ENCODE results near the gene CASP2. TPM values are rescaled to one million over a fixed set of nuclear protein-coding genes. Genes with fewer than 3 reads are reported as not detected.

CASP2 gene
- polyA plus RNA-seq, 2 of the 4 experiments (the other 2 are of a cell fraction) = 17.7 to 26.0 TPM

DNA sequence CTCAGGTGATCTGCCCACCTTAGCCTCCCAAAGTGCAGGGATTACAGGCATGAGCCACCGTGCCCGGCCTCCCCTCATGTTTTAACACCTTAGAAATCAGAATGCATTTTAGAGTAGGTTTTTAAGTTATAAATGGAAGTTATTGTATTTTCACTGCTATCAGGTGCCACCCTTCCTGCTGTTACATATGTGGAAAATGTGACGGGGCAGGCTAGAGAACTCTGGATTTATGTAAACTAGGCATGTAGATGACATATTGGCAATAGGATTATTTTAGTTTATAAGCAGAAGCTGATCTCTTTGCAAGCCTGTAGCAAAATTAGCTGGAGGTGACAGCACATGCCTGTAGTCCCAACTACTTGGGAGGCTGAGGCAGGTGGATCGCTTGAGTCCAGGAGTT is 2.1 kb downstream of the CASP2 start:
- H3K9me3 ChIP-seq = no peaks in the 10 kb centered on the region
- TF ChIP-seq, protein P1, sequence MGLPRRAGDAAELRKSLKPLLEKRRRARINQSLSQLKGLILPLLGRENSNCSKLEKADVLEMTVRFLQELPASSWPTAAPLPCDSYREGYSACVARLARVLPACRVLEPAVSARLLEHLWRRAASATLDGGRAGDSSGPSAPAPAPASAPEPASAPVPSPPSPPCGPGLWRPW (IDR thresholded peaks at IDR 0.05) = no peak
- TF ChIP-seq NPAS2 (CRISPR knock-in tag; IDR thresholded peaks at IDR 0.05; ENCODE audit: borderline replicate concordance) (no peak), RARB (CRISPR knock-in tag; IDR thresholded peaks at IDR 0.05) (no peak), ESRRA (IDR thresholded peaks at IDR 0.05; ENCODE audit: borderline replicate concordance, low read length) (no peak), TFCP2L1 (CRISPR knock-in tag; IDR thresholded peaks at IDR 0.05) (no peak), FOXS1 (CRISPR knock-in tag; IDR thresholded peaks at IDR 0.05) (no peak), CHD2 (IDR thresholded peaks at IDR 0.05; ENCODE audit: low read length, partially characterized antibody) (no peak), GATA3 (IDR thresholded peaks at IDR 0.05; ENCODE audit: borderline replicate concordance) (no peak), SMC3 (IDR thresholded peaks at IDR 0.05) (no peak), RCOR1 (IDR thresholded peaks at IDR 0.05; ENCODE audit: low read depth, low read length) (no peak)
- TF ChIP-seq, protein P2, sequence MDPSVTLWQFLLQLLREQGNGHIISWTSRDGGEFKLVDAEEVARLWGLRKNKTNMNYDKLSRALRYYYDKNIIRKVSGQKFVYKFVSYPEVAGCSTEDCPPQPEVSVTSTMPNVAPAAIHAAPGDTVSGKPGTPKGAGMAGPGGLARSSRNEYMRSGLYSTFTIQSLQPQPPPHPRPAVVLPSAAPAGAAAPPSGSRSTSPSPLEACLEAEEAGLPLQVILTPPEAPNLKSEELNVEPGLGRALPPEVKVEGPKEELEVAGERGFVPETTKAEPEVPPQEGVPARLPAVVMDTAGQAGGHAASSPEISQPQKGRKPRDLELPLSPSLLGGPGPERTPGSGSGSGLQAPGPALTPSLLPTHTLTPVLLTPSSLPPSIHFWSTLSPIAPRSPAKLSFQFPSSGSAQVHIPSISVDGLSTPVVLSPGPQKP (IDR thresholded peaks at IDR 0.05; ENCODE audit: low read depth, low read length) = no peak
- TF ChIP-seq, protein P3, sequence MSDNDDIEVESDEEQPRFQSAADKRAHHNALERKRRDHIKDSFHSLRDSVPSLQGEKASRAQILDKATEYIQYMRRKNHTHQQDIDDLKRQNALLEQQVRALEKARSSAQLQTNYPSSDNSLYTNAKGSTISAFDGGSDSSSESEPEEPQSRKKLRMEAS (IDR thresholded peaks at IDR 0.05) = no peak
- FAIRE-seq (no peak), ATAC-seq (no peak), DNase-seq (ENCODE audit: low read depth in 1 of 2, low spot score in 1 of 2) (no peak)
- peaks cover 32% of the 10 kb centered on the region for H3K4me1 ChIP-seq
- ChIA-PET POLR2A (no interaction called here), CTCF (interaction anchor here (1.4 to 2.6 kb wide), 3 partner anchors 10 to 89 kb away, joined by 3 to 8 read pairs (median 6); no protein-coding TSS in a partner anchor)
- peak overlapping the region; percentile 88 for H3K4me2 ChIP-seq
- WGBS (ENCODE audit: missing lambda C conversion rate) = 93% methylated on average over 4 of the region's 4 CpGs
- H3K27ac ChIP-seq = no peak overlapping the region
- no peak overlapping the region for H3K4me3 ChIP-seq

DNA sequence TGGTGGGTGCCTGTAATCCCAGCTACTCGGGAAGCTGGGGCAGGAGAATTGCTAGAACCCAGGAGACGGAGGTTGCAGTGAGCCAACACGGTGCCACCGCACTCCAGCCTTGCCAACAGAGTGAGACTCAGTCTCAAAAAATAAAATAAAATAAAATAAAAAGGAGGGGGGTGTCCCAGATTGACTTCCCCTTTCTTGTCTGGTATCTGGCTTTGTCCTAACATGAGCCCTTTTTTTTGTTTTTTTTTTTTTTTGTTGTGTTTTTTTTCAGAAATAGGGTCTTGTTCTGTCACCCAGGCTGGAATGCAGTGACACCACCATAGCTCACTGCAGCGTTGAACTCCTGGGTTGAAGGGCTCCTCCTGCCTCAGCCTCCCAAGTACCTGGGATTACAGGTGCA is 4.7 kb downstream of the CASP2 start:
- FAIRE-seq (no peak), ATAC-seq (no peak), DNase-seq (ENCODE audit: low read depth in 1 of 2, low spot score in 1 of 2) (no peak)
- no peak overlapping the region for H3K27ac ChIP-seq
- H3K4me3 ChIP-seq = no peak overlapping the region
- no peak overlapping the region for H3K4me2 ChIP-seq
- CTCF ChIA-PET = interaction anchor here (2.3 kb wide), 1 partner anchor 12 kb away, joined by 11 read pairs; no protein-coding TSS in a partner anchor
- 98% methylated on average over 5 of the region's 5 CpGs for WGBS (ENCODE audit: missing lambda C conversion rate)
- H3K9me3 ChIP-seq = no peaks in the 10 kb centered on the region
- no peak for TF ChIP-seq SREBF2 (IDR thresholded peaks at IDR 0.05)
- TF ChIP-seq, protein P2 (IDR thresholded peaks at IDR 0.05; ENCODE audit: low read depth, low read length) = no peak
- TF ChIP-seq, protein P4, sequence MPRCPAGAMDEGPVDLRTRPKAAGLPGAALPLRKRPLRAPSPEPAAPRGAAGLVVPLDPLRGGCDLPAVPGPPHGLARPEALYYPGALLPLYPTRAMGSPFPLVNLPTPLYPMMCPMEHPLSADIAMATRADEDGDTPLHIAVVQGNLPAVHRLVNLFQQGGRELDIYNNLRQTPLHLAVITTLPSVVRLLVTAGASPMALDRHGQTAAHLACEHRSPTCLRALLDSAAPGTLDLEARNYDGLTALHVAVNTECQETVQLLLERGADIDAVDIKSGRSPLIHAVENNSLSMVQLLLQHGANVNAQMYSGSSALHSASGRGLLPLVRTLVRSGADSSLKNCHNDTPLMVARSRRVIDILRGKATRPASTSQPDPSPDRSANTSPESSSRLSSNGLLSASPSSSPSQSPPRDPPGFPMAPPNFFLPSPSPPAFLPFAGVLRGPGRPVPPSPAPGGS (IDR thresholded peaks at IDR 0.05) = no peak
- no peak for TF ChIP-seq HEYL (CRISPR knock-in tag; IDR thresholded peaks at IDR 0.05)
- no peak for TF ChIP-seq GATA3 (IDR thresholded peaks at IDR 0.05; ENCODE audit: borderline replicate concordance)
- no peak for TF ChIP-seq KDM5A (IDR thresholded peaks at IDR 0.05)
- no peak for TF ChIP-seq TFCP2L1 (CRISPR knock-in tag; IDR thresholded peaks at IDR 0.05)
- no peak for TF ChIP-seq RARB (CRISPR knock-in tag; IDR thresholded peaks at IDR 0.05)
- TF ChIP-seq NFE2L2 (conservative IDR thresholded peaks at IDR 0.05; ENCODE audit: low read length) = no peak
- TF ChIP-seq HOXA7 (CRISPR knock-in tag; IDR thresholded peaks at IDR 0.05) = no peak
- no peak for TF ChIP-seq RNF2 (IDR thresholded peaks at IDR 0.05; ENCODE audit: borderline replicate concordance, low read depth)
- TF ChIP-seq CHD4 (IDR thresholded peaks at IDR 0.05; ENCODE audit: borderline replicate concordance) = no peak
- peaks cover 31% of the 10 kb centered on the region for H3K4me1 ChIP-seq
- POLR2A ChIA-PET = no interaction called here

DNA sequence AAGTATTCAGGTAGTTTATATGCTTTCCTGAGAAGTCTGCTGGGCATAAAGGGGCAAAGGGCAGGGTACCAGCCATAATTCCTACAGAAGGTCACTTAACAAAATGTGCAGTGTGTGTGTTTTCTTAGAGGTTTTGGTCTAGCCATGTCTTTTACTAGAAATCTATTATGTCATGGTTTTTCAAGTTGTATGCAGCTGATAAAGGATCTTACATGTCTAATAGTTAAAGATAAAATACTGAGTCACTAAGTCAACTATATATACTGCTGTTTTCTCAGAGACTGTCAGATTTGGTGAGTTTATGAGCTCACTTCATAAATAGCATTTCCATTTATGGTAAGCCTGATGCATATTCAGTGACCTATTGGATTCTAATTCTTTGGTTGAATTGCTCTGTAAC is 7.7 kb downstream of the CASP2 start:
- DNase-seq (ENCODE audit: low read depth in 1 of 2, low spot score in 1 of 2) = no peak
- Histone ChIP-seq H3K4me3 (no peak overlapping the region), H3K4me2 (no peak overlapping the region), H3K4me1 (peaks cover 14% of the 10 kb centered on the region), H3K27ac (no peak overlapping the region), H3K9me3 (no peaks in the 10 kb centered on the region)
- ChIA-PET CTCF (interaction anchor here (0.9 to 3.5 kb wide), 4 partner anchors 10 to 55 kb away, joined by 3 to 22 read pairs (median 6); partner anchors contain the start of gene CLCN1), POLR2A (no interaction called here)
- ATAC-seq = no peak
- TF ChIP-seq PHF8 (IDR thresholded peaks at IDR 0.05; ENCODE audit: borderline replicate concordance, low read depth) = no peak
- TF ChIP-seq GATA3 (IDR thresholded peaks at IDR 0.05; ENCODE audit: borderline replicate concordance) = no peak
- TF ChIP-seq, protein P5, sequence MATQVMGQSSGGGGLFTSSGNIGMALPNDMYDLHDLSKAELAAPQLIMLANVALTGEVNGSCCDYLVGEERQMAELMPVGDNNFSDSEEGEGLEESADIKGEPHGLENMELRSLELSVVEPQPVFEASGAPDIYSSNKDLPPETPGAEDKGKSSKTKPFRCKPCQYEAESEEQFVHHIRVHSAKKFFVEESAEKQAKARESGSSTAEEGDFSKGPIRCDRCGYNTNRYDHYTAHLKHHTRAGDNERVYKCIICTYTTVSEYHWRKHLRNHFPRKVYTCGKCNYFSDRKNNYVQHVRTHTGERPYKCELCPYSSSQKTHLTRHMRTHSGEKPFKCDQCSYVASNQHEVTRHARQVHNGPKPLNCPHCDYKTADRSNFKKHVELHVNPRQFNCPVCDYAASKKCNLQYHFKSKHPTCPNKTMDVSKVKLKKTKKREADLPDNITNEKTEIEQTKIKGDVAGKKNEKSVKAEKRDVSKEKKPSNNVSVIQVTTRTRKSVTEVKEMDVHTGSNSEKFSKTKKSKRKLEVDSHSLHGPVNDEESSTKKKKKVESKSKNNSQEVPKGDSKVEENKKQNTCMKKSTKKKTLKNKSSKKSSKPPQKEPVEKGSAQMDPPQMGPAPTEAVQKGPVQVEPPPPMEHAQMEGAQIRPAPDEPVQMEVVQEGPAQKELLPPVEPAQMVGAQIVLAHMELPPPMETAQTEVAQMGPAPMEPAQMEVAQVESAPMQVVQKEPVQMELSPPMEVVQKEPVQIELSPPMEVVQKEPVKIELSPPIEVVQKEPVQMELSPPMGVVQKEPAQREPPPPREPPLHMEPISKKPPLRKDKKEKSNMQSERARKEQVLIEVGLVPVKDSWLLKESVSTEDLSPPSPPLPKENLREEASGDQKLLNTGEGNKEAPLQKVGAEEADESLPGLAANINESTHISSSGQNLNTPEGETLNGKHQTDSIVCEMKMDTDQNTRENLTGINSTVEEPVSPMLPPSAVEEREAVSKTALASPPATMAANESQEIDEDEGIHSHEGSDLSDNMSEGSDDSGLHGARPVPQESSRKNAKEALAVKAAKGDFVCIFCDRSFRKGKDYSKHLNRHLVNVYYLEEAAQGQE (IDR thresholded peaks at IDR 0.05) = no peak
- TF ChIP-seq, protein P3 (IDR thresholded peaks at IDR 0.05) = no peak
- no peak for TF ChIP-seq MYC (IDR thresholded peaks at IDR 0.05; ENCODE audit: borderline replicate concordance, low read length)
- TF ChIP-seq, protein P2 (IDR thresholded peaks at IDR 0.05; ENCODE audit: low read depth, low read length) = no peak
- no peak for FAIRE-seq

Data from A549 (cell line).